HEK293 (cell line): ENCODE measurements around the gene CDK6.

Experiments
- IKZF3 ChIP-seq: fragments of 450-650 bp; IDR thresholded peaks from 2 replicates; pipeline ENCODE4 v1.5.0; 2018; ENCODE audit warnings: missing biosample characterization, mild to moderate bottlenecking, missing genetic modification characterization, moderate library complexity
- KLF16 ChIP-seq: fragments of 450-650 bp; formaldehyde crosslinking; IDR thresholded peaks from 2 replicates; pipeline ENCODE4 v1.5.1; 2017; ENCODE audit warnings: missing biosample characterization, missing genetic modification characterization
- MEIS1 ChIP-seq: sonication (generic); formaldehyde crosslinking; IDR thresholded peaks from 2 replicates; pipeline ENCODE4 v1.8.1; 2022; ENCODE audit warnings: missing genetic modification reagents, mild to moderate bottlenecking, borderline replicate concordance
- SALL2 ChIP-seq: fragments of 450-650 bp; formaldehyde crosslinking; IDR thresholded peaks from 2 replicates; pipeline ENCODE4 v1.5.0; 2017; ENCODE audit warnings: missing biosample characterization, mild to moderate bottlenecking, missing genetic modification characterization, borderline replicate concordance
- SP3 ChIP-seq: fragments of 450-650 bp; formaldehyde crosslinking; IDR thresholded peaks from 2 replicates; pipeline ENCODE4 v1.5.1; 2016; ENCODE audit warnings: missing biosample characterization, missing genetic modification characterization
- SP7 ChIP-seq: fragments of 450-650 bp; formaldehyde crosslinking; IDR thresholded peaks from 2 replicates; pipeline ENCODE4 v1.5.1; 2016; ENCODE audit warnings: missing biosample characterization, missing genetic modification characterization
- TCF7L2 ChIP-seq: IDR thresholded peaks from 2 replicates; pipeline ENCODE4 v1.6.1; 2011; ENCODE audit warnings: low read depth, mild to moderate bottlenecking, inconsistent platforms, low read length, moderate library complexity, borderline replicate concordance
- WT1 ChIP-seq: fragments of 450-650 bp; formaldehyde crosslinking; IDR thresholded peaks from 2 replicates; pipeline ENCODE4 v1.5.1; 2016; ENCODE audit warnings: missing biosample characterization, missing genetic modification characterization
- ZBTB17 ChIP-seq: fragments of 450-650 bp; formaldehyde crosslinking; IDR thresholded peaks from 2 replicates; pipeline ENCODE4 v1.5.1; 2016; ENCODE audit warnings: missing biosample characterization, missing genetic modification characterization
- ZBTB48 ChIP-seq: fragments of 450-650 bp; formaldehyde crosslinking; IDR thresholded peaks from 2 replicates; pipeline ENCODE4 v1.5.1; 2016; ENCODE audit warnings: missing biosample characterization, missing genetic modification characterization
- ZNF121 ChIP-seq: fragments of 450-650 bp; formaldehyde crosslinking; IDR thresholded peaks from 2 replicates; pipeline ENCODE4 v1.5.1; 2016; ENCODE audit warnings: missing biosample characterization, missing genetic modification characterization
- ZNF132 ChIP-seq: fragments of 450-650 bp; formaldehyde crosslinking; IDR thresholded peaks from 2 replicates; pipeline ENCODE4 v1.5.1; 2017; ENCODE audit warnings: missing biosample characterization, missing genetic modification characterization, borderline replicate concordance
- ZNF202 ChIP-seq: fragments of 450-650 bp; formaldehyde crosslinking; IDR thresholded peaks from 2 replicates; pipeline ENCODE4 v1.5.1; 2016; ENCODE audit warnings: missing biosample characterization, missing genetic modification characterization, borderline replicate concordance
- ZNF324 ChIP-seq: fragments of 450-650 bp; formaldehyde crosslinking; IDR thresholded peaks from 2 replicates; pipeline ENCODE4 v1.5.1; 2016; ENCODE audit warnings: missing biosample characterization, missing genetic modification characterization
- ZNF354C ChIP-seq: fragments of 450-650 bp; formaldehyde crosslinking; IDR thresholded peaks from 2 replicates; pipeline ENCODE4 v1.5.1; 2016; ENCODE audit warnings: missing biosample characterization, missing genetic modification characterization, low read depth, borderline replicate concordance
- ZNF548 ChIP-seq: fragments of 450-650 bp; formaldehyde crosslinking; IDR thresholded peaks from 2 replicates; pipeline ENCODE4 v1.5.1; 2016; ENCODE audit warnings: missing biosample characterization, missing genetic modification characterization
- ZNF600 ChIP-seq: fragments of 450-650 bp; formaldehyde crosslinking; IDR thresholded peaks from 2 replicates; pipeline ENCODE4 v1.5.1; 2016; ENCODE audit warnings: missing biosample characterization, missing genetic modification characterization
- ZNF621 ChIP-seq: fragments of 450-650 bp; formaldehyde crosslinking; IDR thresholded peaks from 2 replicates; pipeline ENCODE4 v1.5.1; 2017; ENCODE audit warnings: missing biosample characterization, missing genetic modification characterization
- ZNF623 ChIP-seq: fragments of 450-650 bp; formaldehyde crosslinking; IDR thresholded peaks from 2 replicates; pipeline ENCODE4 v1.5.1; 2016; ENCODE audit warnings: missing biosample characterization, missing genetic modification characterization
- ZNF707 ChIP-seq: fragments of 450-650 bp; formaldehyde crosslinking; IDR thresholded peaks from 2 replicates; pipeline ENCODE4 v1.5.1; 2016; ENCODE audit warnings: missing biosample characterization, missing genetic modification characterization
- TF ChIP-seq, protein P1 (sequence below): fragments of 450-650 bp; formaldehyde crosslinking; IDR thresholded peaks from 2 replicates; pipeline ENCODE4 v1.5.1; 2016; ENCODE audit warnings: missing biosample characterization, missing genetic modification characterization
- TF ChIP-seq, protein P2 (sequence below): sonication (generic); formaldehyde crosslinking; IDR thresholded peaks from 2 replicates; pipeline ENCODE4 v1.8.1; 2022; ENCODE audit warnings: mild to moderate bottlenecking, moderate library complexity, missing genetic modification reagents
- TF ChIP-seq, protein P3 (sequence below): fragments of 450-650 bp; formaldehyde crosslinking; IDR thresholded peaks from 2 replicates; pipeline ENCODE4 v1.5.1; 2016; ENCODE audit warnings: missing biosample characterization, missing genetic modification characterization
- TF ChIP-seq, protein P4 (sequence below): fragments of 450-650 bp; formaldehyde crosslinking; IDR thresholded peaks from 2 replicates; pipeline ENCODE4 v1.5.1; 2016; ENCODE audit warnings: missing biosample characterization, missing genetic modification characterization
- TF ChIP-seq, protein P5 (sequence below): fragments of 450-650 bp; formaldehyde crosslinking; IDR thresholded peaks from 2 replicates; pipeline ENCODE4 v1.5.1; 2016; ENCODE audit warnings: missing biosample characterization, missing genetic modification characterization

Gene CDK6

DNA sequence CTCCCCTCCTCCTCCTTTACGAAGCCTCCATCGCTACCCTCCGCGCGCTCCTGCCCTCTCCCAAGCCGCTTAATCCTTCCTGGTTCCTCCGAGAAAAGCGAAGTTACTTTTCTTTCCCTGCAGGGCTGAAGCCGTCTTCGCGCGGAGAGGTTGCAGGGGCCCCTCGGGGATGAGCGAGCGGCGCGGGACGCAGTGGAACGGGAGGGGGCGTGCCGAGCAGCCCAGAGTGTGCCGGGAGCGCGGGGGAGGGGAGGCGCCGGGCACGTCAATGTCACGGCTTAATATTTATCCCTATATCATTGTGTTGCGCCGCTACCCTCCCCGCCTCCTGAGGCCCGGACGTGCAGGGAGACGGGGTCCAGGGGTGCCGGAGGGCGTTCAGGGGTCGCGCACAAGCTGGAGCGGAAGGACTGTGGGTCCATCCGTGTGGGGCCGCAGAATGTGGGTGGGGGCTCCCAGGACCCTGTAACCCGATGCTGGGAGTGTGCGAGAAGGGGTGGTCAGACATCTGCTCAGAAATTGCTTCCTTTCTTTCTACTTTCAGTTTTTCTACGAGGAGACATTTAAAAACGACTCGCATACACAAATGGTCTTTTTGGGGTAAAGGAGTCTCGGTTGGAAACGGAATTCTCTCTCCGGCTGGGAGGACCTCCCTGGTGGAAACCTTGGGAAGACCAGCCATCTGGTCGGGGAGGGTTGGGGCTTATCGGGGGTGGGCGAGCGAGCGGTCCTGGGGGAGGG, 2.4 kb downstream of the CDK6 start (continued):
- TF ChIP-seq, protein P1, sequence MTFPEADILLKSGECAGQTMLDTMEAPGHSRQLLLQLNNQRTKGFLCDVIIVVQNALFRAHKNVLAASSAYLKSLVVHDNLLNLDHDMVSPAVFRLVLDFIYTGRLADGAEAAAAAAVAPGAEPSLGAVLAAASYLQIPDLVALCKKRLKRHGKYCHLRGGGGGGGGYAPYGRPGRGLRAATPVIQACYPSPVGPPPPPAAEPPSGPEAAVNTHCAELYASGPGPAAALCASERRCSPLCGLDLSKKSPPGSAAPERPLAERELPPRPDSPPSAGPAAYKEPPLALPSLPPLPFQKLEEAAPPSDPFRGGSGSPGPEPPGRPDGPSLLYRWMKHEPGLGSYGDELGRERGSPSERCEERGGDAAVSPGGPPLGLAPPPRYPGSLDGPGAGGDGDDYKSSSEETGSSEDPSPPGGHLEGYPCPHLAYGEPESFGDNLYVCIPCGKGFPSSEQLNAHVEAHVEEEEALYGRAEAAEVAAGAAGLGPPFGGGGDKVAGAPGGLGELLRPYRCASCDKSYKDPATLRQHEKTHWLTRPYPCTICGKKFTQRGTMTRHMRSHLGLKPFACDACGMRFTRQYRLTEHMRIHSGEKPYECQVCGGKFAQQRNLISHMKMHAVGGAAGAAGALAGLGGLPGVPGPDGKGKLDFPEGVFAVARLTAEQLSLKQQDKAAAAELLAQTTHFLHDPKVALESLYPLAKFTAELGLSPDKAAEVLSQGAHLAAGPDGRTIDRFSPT (tag by site-specific recombination) = peak; percentile 49; the same call in 1 of the 2 replicates
- TF ChIP-seq ZNF621 (no peak), SP3 (tag by site-specific recombination) (peak; percentile 26; the same call in 1 of the 2 replicates), ZBTB17 (peak; percentile 91), ZBTB48 (tag by site-specific recombination) (peak; percentile 58; the same call in 1 of the 2 replicates), ZNF132 (no peak), ZNF121 (tag by site-specific recombination) (no peak), IKZF3 (tag by site-specific recombination) (peak; percentile 49), ZNF600 (tag by site-specific recombination) (no peak), ZNF354C (tag by site-specific recombination) (no peak), ZNF623 (tag by site-specific recombination) (no peak), SALL2 (tag by site-specific recombination) (no peak), ZNF707 (tag by site-specific recombination) (no peak), ZNF548 (no peak), TCF7L2 (no peak), WT1 (peak; percentile 75), KLF16 (tag by site-specific recombination) (peak; percentile 68), ZNF324 (tag by site-specific recombination) (peak; percentile 45; the same call in 1 of the 2 replicates), ZNF202 (no peak), SP7 (peak; percentile 76), MEIS1 (CRISPR knock-in tag) (no peak)
- TF ChIP-seq, protein P2, sequence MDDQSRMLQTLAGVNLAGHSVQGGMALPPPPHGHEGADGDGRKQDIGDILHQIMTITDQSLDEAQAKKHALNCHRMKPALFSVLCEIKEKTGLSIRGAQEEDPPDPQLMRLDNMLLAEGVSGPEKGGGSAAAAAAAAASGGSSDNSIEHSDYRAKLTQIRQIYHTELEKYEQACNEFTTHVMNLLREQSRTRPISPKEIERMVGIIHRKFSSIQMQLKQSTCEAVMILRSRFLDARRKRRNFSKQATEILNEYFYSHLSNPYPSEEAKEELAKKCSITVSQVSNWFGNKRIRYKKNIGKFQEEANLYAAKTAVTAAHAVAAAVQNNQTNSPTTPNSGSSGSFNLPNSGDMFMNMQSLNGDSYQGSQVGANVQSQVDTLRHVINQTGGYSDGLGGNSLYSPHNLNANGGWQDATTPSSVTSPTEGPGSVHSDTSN = no peak
- TF ChIP-seq, protein P3, sequence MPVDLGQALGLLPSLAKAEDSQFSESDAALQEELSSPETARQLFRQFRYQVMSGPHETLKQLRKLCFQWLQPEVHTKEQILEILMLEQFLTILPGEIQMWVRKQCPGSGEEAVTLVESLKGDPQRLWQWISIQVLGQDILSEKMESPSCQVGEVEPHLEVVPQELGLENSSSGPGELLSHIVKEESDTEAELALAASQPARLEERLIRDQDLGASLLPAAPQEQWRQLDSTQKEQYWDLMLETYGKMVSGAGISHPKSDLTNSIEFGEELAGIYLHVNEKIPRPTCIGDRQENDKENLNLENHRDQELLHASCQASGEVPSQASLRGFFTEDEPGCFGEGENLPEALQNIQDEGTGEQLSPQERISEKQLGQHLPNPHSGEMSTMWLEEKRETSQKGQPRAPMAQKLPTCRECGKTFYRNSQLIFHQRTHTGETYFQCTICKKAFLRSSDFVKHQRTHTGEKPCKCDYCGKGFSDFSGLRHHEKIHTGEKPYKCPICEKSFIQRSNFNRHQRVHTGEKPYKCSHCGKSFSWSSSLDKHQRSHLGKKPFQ = no peak
- TF ChIP-seq, protein P4, sequence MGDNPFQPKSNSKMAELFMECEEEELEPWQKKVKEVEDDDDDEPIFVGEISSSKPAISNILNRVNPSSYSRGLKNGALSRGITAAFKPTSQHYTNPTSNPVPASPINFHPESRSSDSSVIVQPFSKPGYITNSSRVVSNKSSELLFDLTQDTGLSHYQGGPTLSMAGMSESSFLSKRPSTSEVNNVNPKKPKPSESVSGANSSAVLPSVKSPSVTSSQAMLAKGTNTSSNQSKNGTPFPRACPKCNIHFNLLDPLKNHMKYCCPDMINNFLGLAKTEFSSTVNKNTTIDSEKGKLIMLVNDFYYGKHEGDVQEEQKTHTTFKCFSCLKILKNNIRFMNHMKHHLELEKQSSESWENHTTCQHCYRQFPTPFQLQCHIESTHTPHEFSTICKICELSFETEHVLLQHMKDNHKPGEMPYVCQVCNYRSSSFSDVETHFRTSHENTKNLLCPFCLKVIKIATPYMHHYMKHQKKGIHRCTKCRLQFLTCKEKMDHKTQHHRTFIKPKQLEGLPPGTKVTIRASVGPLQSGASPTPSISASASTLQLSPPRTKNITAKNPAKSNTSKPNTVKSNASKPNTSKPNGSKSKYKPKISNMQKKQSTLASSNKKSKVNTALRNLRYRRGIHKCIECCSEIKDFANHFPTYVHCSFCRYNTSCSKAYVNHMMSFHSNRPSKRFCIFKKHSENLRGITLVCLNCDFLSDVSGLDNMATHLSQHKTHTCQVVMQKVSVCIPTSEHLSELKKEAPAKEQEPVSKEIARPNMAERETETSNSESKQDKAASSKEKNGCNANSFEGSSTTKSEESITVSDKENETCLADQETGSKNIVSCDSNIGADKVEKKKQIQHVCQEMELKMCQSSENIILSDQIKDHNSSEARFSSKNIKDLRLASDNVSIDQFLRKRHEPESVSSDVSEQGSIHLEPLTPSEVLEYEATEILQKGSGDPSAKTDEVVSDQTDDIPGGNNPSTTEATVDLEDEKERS = no peak
- TF ChIP-seq, protein P5, sequence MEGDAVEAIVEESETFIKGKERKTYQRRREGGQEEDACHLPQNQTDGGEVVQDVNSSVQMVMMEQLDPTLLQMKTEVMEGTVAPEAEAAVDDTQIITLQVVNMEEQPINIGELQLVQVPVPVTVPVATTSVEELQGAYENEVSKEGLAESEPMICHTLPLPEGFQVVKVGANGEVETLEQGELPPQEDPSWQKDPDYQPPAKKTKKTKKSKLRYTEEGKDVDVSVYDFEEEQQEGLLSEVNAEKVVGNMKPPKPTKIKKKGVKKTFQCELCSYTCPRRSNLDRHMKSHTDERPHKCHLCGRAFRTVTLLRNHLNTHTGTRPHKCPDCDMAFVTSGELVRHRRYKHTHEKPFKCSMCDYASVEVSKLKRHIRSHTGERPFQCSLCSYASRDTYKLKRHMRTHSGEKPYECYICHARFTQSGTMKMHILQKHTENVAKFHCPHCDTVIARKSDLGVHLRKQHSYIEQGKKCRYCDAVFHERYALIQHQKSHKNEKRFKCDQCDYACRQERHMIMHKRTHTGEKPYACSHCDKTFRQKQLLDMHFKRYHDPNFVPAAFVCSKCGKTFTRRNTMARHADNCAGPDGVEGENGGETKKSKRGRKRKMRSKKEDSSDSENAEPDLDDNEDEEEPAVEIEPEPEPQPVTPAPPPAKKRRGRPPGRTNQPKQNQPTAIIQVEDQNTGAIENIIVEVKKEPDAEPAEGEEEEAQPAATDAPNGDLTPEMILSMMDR (tag by site-specific recombination) = peak; percentile 79
